GM21381 (cell line): ENCODE results near the gene PACRG.

Experiments
- ATAC-seq: cut with Tn5 transposase; IDR thresholded peaks from one replicate; pipeline ENCODE4 v1.9.1; 2021; ENCODE audit warnings: mild to moderate bottlenecking, moderate library complexity; ENCODE audit not compliant: unreplicated experiment

Gene PACRG

DNA sequence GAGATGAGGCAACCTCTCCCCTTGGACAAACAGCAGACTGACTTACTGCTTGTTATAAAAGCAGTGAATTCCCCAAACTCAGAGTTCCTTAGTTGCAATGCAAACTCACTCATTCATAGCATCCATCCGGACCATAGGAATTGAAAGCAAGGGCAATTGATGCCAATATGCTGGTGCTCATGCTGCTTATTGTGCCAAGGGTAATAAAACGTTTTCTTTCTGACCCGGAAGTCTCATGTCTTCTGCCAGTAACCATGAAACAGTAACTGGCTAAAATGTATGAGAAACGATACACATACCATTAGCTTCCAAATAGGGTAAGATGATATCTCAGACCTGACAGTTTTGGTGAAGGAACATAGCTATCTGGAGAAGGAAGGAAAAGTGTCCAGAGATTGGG is 18.3 kb upstream of the PACRG start:
- no peak for ATAC-seq

GRCh38 chr6:162710419-162710818 is 17.4 kb upstream of the PACRG start:
- no peak for ATAC-seq

- ATAC-seq: no peak
These were observed 16.8 kb upstream of the PACRG start for GRCh38 chr6:162710936-162711335.

DNA sequence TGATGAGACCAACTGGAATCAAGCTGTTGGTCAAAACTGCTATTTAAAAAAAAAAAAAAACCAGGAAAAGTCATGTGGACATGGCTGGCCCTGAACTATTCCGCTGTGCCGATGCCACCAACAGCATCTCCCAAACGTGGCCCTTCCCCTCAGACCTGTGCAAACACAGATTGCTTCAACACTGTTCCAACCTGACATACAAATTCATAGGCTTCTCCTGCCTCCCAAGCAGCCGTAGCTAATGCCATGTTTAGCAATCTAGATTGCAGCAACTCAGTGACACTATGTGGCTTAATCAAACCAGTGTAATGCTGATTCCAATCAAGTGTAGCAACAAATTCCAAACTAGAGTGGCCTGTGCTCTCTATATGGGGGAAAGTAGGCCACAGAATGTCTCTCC is 16.4 kb upstream of the PACRG start:
- no peak for ATAC-seq

GRCh38 chr6:162712694-162713093 is 15.1 kb upstream of the PACRG start:
- ATAC-seq: no peak

DNA sequence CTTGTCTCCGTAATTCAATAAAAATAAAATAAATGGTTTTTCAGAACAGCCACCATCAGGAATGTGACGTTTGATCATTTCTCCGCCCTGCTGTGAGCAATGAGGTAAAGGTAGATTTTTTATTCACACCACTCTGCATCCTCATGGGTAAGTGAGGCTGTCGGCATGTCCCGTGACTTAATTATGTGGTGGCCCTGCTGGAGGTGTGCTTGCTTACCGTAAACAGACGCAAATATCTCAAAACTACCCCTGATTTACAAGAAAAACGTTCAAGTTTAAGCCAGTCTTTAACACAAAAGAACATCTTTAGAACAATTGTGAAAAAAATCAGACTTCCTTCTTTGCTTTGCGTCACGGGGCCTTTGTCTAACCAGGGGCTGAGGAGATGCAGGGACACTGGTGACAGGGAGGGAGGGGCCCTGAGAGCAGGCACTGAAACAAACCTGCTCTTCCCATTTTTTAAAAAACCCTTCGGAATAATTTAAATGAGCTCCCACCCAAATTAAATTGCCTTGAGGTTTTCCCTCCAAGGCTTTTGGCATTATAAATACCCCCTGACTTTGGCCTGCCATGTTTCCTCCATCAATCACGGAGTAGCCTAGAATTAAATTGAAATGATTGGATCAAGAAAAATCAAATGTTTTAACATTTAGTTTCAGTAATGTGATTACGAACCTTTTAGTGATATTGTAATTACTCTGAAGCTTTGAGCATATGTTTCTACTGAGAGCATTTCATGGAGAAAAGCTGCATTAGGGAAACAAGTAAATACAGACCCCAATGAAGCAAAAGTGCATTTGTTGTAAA is 13.6 kb upstream of the PACRG start:
- ATAC-seq: no peak

GRCh38 chr6:162715601-162716000 is 12.2 kb upstream of the PACRG start:
- no peak for ATAC-seq

DNA sequence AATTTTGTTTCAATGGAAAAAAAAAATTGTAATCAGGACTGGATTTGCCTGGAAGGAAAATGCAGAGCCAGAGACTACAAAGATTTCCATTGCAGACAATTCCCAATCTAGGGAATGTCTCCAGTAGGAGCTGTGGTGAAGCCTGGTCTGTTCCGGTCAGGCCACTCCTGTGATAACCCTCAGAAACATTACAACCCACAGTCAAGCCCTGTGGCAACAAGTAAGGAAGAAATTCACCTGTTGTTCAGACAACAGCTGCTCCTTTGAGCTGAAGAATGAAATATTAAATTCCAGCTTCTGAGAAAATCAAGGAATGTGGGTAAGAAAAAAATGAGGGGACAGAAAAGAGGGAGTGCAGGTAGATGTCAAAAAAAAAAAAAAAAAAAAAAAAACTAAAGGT is 8.2 kb upstream of the PACRG start:
- ATAC-seq: no peak

DNA sequence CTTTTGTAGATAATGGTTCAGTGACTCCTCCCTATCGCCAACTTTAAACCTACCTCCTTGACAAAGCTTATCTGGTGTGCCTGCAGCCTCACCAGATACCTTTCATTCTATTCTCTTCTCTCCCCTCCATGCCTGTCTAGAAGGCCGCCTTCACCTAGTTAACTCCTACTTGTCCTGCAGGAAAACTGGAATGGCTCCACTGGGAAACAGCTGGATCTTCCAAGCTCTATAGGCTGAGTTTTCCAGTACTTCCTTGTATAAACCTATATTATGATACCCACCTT is 6.4 kb upstream of the PACRG start:
- ATAC-seq: no peak

DNA sequence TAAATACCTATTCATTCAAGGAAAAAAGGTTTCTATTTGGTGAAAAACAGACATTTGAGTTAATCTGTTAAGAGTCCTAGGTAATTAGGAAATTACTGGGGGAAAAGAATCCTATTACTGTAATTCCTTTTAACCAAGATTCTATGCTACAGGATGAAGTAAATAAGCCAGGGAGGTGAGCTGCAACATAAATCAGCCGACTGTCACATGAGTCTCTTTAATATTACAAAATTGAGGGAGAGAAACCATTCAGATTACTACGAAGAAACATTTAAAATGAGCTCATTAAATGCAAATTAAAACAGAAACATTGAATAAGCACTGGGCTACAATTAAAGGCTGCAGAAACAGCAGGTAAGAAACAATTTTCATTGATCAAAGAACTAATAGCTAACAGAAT is 5.5 kb upstream of the PACRG start:
- ATAC-seq: no peak

- ATAC-seq: no peak
These were observed 5.1 kb upstream of the PACRG start for GRCh38 chr6:162722633-162723032.

DNA sequence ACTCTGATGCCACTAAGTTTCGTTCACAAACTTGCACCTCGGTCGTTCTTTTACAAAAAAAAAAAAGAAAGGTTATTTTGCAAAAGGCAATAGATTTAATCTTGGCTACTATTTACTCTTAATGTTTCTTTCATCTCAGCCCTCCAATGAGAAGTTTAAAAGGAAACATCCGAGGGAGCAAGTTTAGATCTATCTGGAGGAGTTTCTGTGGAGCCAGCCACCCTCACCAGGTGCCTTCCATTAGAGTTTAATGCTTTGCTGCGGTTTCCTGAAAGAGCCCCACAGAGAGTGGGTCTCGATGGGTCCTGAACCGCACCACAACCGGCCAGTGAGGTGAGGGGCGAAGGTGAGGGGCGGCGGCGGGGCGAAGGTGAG is 840 bp upstream of the PACRG start:
- peak; percentile 5 for ATAC-seq

DNA sequence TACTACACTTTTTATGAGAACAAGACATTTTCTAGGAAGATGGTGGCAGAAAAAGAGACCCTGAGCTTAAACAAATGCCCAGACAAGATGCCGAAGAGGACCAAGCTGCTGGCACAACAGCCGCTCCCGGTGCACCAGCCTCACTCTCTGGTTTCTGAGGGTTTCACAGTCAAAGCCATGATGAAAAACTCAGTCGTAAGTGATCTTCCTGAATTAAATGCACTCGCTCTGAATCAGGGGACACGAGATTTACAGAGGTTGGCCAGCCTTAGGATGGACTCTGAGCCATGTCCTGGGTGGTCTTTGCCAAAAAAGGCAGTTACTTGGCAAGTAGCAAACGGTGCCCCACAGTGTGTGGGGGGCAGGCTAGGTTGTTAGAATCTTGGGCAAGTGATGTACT is 423 bp downstream of the PACRG start:
- ATAC-seq: no peak

GRCh38 chr6:162728706-162729105 is 932 bp downstream of the PACRG start:
- no peak for ATAC-seq

GRCh38 chr6:162730502-162730901 is 2.7 kb downstream of the PACRG start:
- no peak for ATAC-seq

DNA sequence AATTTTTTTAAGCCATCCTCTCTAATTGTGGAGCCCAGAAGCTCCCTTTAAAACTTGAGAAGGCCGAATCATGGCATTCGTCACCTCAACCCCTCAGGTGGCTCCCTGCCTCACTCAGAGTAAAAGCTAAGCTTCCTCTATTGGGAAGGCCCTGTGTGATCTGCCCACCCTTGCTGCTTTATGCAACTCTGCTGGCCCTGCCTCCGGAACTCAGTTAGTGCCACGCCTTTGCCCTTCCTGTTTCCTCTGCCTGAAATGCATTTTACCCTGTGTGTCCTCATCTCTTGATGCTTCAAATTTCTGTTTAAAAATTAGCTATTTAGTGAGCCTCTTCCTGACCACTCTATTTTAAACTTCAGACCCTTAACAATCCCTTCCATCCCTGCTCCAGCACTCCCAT is 5.7 kb downstream of the PACRG start:
- ATAC-seq: no peak

DNA sequence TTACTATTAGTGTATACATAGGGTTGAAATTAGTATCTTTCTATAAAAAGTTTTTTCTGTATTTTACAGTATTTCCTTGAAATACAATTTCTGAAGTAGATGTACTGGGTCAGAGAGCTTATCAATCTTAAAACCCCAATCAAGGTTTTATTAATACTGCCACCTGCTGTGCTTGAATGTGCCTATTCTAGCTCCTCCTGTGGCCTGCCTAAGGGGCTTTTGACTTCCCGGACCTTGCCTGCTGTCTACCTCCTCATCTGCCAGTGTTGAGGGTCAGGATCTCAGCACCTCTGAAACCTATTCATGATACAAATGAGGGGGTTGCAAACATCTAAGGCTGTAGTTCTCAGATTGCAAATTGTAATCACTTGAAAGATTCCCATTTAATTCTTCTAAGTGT is 9.2 kb downstream of the PACRG start:
- ATAC-seq: no peak

- ATAC-seq: no peak
These were observed 23.0 kb downstream of the PACRG start for GRCh38 chr6:162750776-162751175.

DNA sequence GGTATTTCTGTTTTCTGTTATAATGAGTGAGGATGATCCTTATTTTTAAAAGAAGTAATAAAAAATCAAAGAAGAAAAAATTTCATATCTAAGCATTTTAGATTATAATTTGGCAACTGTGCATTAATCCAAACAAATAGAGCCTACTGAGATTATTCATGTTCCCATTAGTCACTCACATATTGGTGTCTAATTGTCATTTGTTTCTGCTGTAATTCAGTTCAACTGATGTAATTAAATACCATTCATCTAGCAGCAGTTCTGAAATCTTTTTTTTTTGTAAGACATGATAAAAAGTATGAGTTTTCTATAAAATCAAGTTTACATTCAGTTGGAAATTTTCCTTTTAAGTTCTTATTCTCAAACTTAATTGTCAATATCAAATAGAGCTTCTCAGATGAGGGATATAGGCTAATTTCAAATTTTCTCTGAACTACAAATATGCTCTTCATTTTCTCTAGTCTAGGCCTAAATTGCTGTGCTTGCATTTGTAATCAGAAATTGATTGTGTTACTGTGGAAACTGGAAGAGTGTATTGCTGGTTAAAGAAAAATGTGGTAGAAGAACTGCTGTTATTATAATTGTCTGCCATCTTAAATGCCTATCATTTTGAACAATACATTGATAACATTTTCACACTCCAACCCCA is 23.6 kb downstream of the PACRG start:
- no peak for ATAC-seq

- no peak for ATAC-seq
These were observed 26.0 kb downstream of the PACRG start for GRCh38 chr6:162753775-162754174.

DNA sequence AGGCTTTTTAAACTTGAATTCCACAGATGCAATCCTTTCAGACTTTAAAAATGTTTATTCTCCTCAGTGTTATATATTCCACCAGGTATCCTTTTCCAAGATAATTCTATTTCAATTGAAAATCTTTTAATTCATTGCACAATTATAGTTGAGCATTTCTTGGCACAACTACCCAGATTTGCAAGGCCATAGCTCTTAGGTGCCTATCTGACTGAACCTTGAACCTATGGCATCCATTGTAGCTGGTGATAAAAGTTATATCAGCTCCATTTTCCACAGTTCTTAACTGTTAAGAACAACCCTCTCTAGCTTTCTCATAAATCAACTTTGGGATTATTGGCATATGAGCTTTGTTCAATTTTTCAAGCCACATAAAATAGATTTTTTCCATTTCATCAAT is 42.4 kb downstream of the PACRG start:
- no peak for ATAC-seq

DNA sequence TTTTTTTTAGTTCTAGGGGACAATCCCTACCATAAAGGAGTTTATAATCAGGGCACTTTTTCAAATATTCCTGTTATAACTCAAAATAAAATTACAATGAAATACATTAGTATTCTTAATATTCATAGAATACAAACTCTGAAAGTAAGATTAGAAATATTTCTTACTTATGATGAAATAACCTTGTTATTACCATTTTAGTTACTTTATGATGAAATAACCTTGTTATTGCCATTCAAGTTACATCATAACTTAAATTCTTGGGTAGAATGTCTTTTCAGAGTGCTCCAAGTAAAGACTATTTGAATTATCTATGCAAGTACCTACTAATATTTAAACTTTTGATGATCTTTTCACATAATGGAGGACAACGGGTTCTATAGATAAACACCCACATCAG is 43.2 kb downstream of the PACRG start:
- ATAC-seq: no peak

DNA sequence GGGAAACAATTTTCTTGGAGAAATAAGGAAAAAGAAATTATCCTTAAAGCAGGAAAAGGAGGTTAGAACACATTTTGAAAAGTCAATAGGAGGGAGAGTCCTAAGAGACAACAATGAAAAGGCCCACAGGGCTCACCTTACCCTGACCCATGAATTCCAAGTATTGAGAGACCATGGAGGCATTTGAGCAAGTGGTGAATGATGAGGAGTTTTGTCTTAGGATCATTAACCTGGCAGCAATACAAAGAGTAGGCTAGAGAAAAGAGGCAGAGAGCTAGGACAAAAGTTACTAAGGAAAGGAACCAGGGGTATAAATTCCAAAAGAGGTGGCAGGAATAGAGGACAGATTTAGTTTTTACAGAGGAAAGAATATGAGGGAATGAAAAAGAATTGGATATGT is 44.7 kb downstream of the PACRG start:
- ATAC-seq: no peak
